DOHH2 (cell line): ENCODE measurements around the gene KCNAB1.

Source experiments
- H3F3A ChIP-seq: fragments of 200-600 bp; sonication (generic), shearing (Covaris generic); 2 replicates; pipeline ENCODE4 v1.6.0; 2016; ENCODE audit warnings: antibody characterized with exemption, mild to moderate bottlenecking; ENCODE audit not compliant: control insufficient read depth, insufficient read depth
- H3K27ac ChIP-seq: fragments of 200-600 bp; sonication (generic); 2 replicates; pipeline ENCODE4 v1.5.1; 2014; ENCODE audit warnings: low read depth, mild to moderate bottlenecking, low read length, moderate library complexity
- H3K27me3 ChIP-seq: fragments of 200-600 bp; sonication (generic); 2 replicates; pipeline ENCODE4 v1.6.1; 2014; ENCODE audit warnings: mild to moderate bottlenecking, low read length, mixed read lengths; ENCODE audit not compliant: control insufficient read depth
- H3K36me3 ChIP-seq: fragments of 200-600 bp; sonication (generic); 2 replicates; pipeline ENCODE4 v1.6.1; 2014; ENCODE audit warnings: mild to moderate bottlenecking, low read length, moderate library complexity, mixed read lengths; ENCODE audit not compliant: control insufficient read depth
- H3K4me1 ChIP-seq: fragments of 200-600 bp; sonication (generic); 2 replicates; pipeline ENCODE4 v1.6.1; 2014; ENCODE audit warnings: mild to moderate bottlenecking, low read length, mixed read lengths; ENCODE audit not compliant: control insufficient read depth
- H3K4me2 ChIP-seq: fragments of 200-600 bp; sonication (generic); 2 replicates; pipeline ENCODE4 v1.6.0; 2014; ENCODE audit warnings: mild to moderate bottlenecking, low read length, moderate library complexity
- H3K4me3 ChIP-seq: fragments of 200-600 bp; sonication (generic); 2 replicates; pipeline ENCODE4 v1.5.1; 2014; ENCODE audit warnings: mild to moderate bottlenecking, low read length, mixed read lengths
- H3K79me2 ChIP-seq: fragments of 200-600 bp; sonication (generic); 2 replicates; pipeline ENCODE4 v1.6.1; 2014; ENCODE audit warnings: mild to moderate bottlenecking, low read length, mixed read lengths; ENCODE audit not compliant: control insufficient read depth
- H3K9me2 ChIP-seq: fragments of 200-600 bp; sonication (generic); replicated peaks from 2 replicates; pipeline ENCODE4 v1.6.1; 2014; ENCODE audit warnings: mild to moderate bottlenecking, low read length, mixed read lengths; ENCODE audit not compliant: control insufficient read depth
- H3K9me3 ChIP-seq: fragments of 200-600 bp; sonication (generic); 2 replicates; pipeline ENCODE4 v1.6.1; 2014; ENCODE audit warnings: antibody characterized with exemption, low read length, mixed read lengths; ENCODE audit not compliant: control insufficient read depth, insufficient read depth
- H4K20me1 ChIP-seq: fragments of 200-600 bp; sonication (generic); 2 replicates; pipeline ENCODE4 v1.6.0; 2014; ENCODE audit warnings: low read depth, mild to moderate bottlenecking, antibody characterized with exemption, low read length, moderate library complexity; ENCODE audit not compliant: control insufficient read depth, insufficient read depth
- EZH2phosphoT487 ChIP-seq: fragments of 200-600 bp; sonication (generic); IDR thresholded peaks from 2 replicates; pipeline ENCODE4 v1.6.1; 2017; ENCODE audit warnings: borderline replicate concordance, mild to moderate bottlenecking, antibody characterized with exemption, low read length, moderate library complexity, mixed read lengths
- TF ChIP-seq, protein P1 (sequence below): fragments of 200-600 bp; sonication (generic); IDR thresholded peaks from one replicate; pipeline ENCODE4 v1.5.1; 2014; ENCODE audit warnings: antibody characterized with exemption, mild to moderate bottlenecking, low read depth, low read length; ENCODE audit not compliant: poor library complexity, severe bottlenecking

KCNAB1 gene

DNA sequence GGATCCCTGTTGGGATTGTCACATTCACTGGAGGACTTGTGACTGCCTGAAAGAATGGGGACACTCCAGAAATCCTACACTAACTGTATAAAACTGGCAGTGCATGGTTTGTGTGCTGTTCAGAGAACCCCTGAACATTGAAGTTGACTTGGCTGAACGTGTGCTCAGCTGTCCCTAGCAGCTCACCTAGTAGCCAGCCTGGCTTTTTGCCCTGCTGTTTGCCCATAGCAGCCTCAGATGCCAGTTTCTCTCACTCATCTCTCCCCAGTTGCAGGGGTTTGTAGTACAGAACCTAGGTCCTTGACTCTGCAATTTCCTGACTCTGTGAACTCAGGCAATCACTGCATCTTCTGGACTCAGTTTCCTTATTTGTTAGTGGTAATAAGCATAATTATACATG, 63.0 kb downstream of the KCNAB1 start:
- no peak for TF ChIP-seq EZH2phosphoT487
- TF ChIP-seq, protein P1, sequence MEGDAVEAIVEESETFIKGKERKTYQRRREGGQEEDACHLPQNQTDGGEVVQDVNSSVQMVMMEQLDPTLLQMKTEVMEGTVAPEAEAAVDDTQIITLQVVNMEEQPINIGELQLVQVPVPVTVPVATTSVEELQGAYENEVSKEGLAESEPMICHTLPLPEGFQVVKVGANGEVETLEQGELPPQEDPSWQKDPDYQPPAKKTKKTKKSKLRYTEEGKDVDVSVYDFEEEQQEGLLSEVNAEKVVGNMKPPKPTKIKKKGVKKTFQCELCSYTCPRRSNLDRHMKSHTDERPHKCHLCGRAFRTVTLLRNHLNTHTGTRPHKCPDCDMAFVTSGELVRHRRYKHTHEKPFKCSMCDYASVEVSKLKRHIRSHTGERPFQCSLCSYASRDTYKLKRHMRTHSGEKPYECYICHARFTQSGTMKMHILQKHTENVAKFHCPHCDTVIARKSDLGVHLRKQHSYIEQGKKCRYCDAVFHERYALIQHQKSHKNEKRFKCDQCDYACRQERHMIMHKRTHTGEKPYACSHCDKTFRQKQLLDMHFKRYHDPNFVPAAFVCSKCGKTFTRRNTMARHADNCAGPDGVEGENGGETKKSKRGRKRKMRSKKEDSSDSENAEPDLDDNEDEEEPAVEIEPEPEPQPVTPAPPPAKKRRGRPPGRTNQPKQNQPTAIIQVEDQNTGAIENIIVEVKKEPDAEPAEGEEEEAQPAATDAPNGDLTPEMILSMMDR = no peak
- no peak overlapping the region for H3K27ac ChIP-seq
- H3K79me2 ChIP-seq = no peaks in the 10 kb centered on the region
- H3K4me1 ChIP-seq = no peaks in the 10 kb centered on the region
- H3K27me3 ChIP-seq = no peaks in the 10 kb centered on the region
- H3K4me3 ChIP-seq = no peak overlapping the region
- no peaks in the 10 kb centered on the region for H4K20me1 ChIP-seq
- H3F3A ChIP-seq = no peaks in the 10 kb centered on the region
- no peak overlapping the region for H3K4me2 ChIP-seq
- no peaks in the 10 kb centered on the region for H3K9me3 ChIP-seq
- no peaks in the 10 kb centered on the region for H3K9me2 ChIP-seq
- no peaks in the 10 kb centered on the region for H3K36me3 ChIP-seq

DNA sequence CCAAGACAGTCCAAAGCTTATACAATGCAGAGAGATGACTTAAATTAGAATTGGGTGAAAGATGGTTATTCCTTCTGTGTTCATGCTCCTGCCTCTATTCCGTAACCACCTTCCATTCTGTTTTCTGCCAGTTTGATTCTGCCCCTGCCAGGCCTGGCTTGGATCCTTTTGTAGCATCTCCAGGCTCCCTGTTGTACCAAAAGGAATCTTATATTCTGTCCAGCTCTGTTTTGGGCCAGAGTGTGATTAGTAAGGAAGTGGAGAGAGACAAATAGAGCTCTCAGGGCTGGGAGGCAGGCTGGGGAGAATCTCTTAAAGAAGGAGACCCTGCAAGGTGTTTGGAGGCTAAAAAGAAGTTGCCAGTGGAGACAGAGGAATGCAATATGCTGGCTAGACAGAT, 63.8 kb downstream of the KCNAB1 start:
- Histone ChIP-seq H3K4me2 (no peak overlapping the region), H3K4me1 (no peaks in the 10 kb centered on the region), H4K20me1 (no peaks in the 10 kb centered on the region), H3F3A (no peaks in the 10 kb centered on the region), H3K4me3 (no peak overlapping the region), H3K36me3 (no peaks in the 10 kb centered on the region), H3K27ac (no peak overlapping the region), H3K79me2 (no peaks in the 10 kb centered on the region), H3K27me3 (no peaks in the 10 kb centered on the region), H3K9me3 (no peaks in the 10 kb centered on the region), H3K9me2 (no peaks in the 10 kb centered on the region)
- TF ChIP-seq, protein P1 = no peak
- TF ChIP-seq EZH2phosphoT487 = no peak

DNA sequence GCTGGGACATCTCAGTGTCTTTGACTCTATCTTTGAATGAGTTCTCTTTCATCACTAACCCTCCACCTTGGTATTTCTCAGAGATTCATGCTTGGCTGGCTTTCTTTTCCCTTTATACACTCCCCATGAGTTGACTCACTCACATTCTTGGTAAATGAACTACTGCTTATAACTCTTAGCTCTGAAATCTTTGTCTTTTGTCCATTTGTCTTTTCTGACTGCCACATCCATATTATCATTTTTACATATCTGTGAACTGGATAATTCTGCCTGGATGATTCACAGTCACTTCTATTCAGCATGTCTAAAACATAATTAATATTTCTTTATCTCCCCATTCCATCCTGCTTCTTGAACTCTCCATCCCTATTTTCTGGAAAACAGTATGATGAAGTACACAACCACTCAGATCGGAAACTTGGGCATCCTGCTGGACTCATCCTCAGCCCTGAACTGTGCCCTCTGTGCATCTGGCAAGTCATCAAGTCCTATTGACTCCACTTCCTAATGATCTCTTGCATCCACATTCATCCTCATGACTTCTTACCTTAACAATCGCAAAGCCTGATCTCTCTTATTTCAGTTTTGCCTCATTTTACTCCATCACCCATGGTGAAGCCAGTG, 66.9 kb downstream of the KCNAB1 start:
- H3K4me1 ChIP-seq = no peaks in the 10 kb centered on the region
- H3K36me3 ChIP-seq = no peaks in the 10 kb centered on the region
- TF ChIP-seq, protein P1 = no peak
- TF ChIP-seq EZH2phosphoT487 = no peak
- no peaks in the 10 kb centered on the region for H3K9me3 ChIP-seq
- no peaks in the 10 kb centered on the region for H3K79me2 ChIP-seq
- no peak overlapping the region for H3K4me2 ChIP-seq
- no peak overlapping the region for H3K4me3 ChIP-seq
- H3K9me2 ChIP-seq = no peaks in the 10 kb centered on the region
- no peaks in the 10 kb centered on the region for H3K27me3 ChIP-seq
- H4K20me1 ChIP-seq = no peaks in the 10 kb centered on the region
- H3K27ac ChIP-seq = no peak overlapping the region
- no peaks in the 10 kb centered on the region for H3F3A ChIP-seq

DNA sequence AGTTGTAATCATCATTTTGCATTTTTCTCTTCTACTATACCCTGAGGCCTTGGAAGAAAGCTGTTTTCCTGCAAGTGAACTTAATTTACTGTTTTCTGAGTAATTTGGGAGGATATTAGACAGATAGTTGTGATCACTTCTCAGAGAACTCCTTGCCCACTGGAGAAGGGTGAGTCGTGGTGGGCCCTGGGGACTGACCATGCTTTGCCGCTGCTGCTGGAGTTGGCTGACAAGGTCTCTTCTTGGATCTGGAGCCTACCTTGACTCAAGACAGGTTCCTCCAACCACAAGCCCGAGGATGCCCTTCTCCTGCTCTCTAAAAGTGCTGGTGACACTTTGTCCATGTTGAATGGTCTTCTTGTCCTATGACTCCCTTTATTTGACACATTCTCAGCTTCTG, 68.4 kb downstream of the KCNAB1 start:
- Histone ChIP-seq H3K4me1 (no peaks in the 10 kb centered on the region), H3K4me3 (no peak overlapping the region), H3K4me2 (no peak overlapping the region), H3K27ac (no peak overlapping the region), H3K27me3 (no peaks in the 10 kb centered on the region), H3K79me2 (no peaks in the 10 kb centered on the region), H3F3A (no peaks in the 10 kb centered on the region), H3K9me2 (no peaks in the 10 kb centered on the region), H3K36me3 (no peaks in the 10 kb centered on the region), H3K9me3 (no peaks in the 10 kb centered on the region), H4K20me1 (no peaks in the 10 kb centered on the region)
- TF ChIP-seq, protein P1 = no peak
- TF ChIP-seq EZH2phosphoT487 = no peak
